GM19193 (cell line): Measurements from ENCODE around the gene EDARADD.
A peak's percentile ranks its signal among the peaks of the same experiment; 100 is the strongest.

Source experiments
- POLR2A ChIP-seq: IDR thresholded peaks from 4 replicates; pipeline ENCODE4 v1.6.1; 2011; ENCODE audit not compliant: insufficient read depth, insufficient read length; ENCODE audit errors: extremely low read depth

Gene EDARADD

GRCh38 chr1:236381565-236382158 lies 12.4 kb upstream of the EDARADD start:
- TF ChIP-seq POLR2A, result no peak

GRCh38 chr1:236388332-236388731 lies 5.8 kb upstream of the EDARADD start:
- TF ChIP-seq POLR2A, result no peak

GRCh38 chr1:236389253-236389652 lies 4.8 kb upstream of the EDARADD start:
- no peak for TF ChIP-seq POLR2A

GRCh38 chr1:236391008-236391407 lies 3.1 kb upstream of the EDARADD start:
- TF ChIP-seq POLR2A, result no peak

GRCh38 chr1:236392182-236392581 lies 1.9 kb upstream of the EDARADD start:
- no peak for TF ChIP-seq POLR2A

- no peak for TF ChIP-seq POLR2A
Measured at GRCh38 chr1:236394879-236395229, 768 bp downstream of the EDARADD start.

- TF ChIP-seq POLR2A, result peak; percentile 46
Measured at GRCh38 chr1:236395230-236395946, 1.3 kb downstream of the EDARADD start.

GRCh38 chr1:236395947-236396664 lies 2.0 kb downstream of the EDARADD start:
- TF ChIP-seq POLR2A, result no peak

- TF ChIP-seq POLR2A, result no peak
Measured at GRCh38 chr1:236396665-236397043, 2.6 kb downstream of the EDARADD start.

GRCh38 chr1:236397173-236397759 lies 3.2 kb downstream of the EDARADD start:
- no peak for TF ChIP-seq POLR2A

- TF ChIP-seq POLR2A, result no peak
Measured at GRCh38 chr1:236398538-236398937, 4.5 kb downstream of the EDARADD start.

GRCh38 chr1:236400061-236400603 lies 6.0 kb downstream of the EDARADD start:
- TF ChIP-seq POLR2A, result no peak

GRCh38 chr1:236401698-236402097 lies 7.6 kb downstream of the EDARADD start:
- no peak for TF ChIP-seq POLR2A

- no peak for TF ChIP-seq POLR2A
Measured at GRCh38 chr1:236403905-236404696, 10.0 kb downstream of the EDARADD start.
